K562 (cell line): ENCODE results near the gene RHPN2. TPM values are rescaled to one million over a fixed set of nuclear protein-coding genes. Genes with fewer than 3 reads are reported as not detected.

Source experiments
- ATAC-seq: fragments of 200-7000 bp; cut with Tn5 transposase; 3 replicates; pipeline ENCODE4 v1.9.1; 2020; ENCODE audit warnings: moderate library complexity
- BruUV-seq: library from RNA; stranded (reverse); fragments of 400-500 nt; replicated peaks from 2 replicates; lab custom pipeline; 2021; lab: Mats Ljungman, UMichigan
- CTCF ChIA-PET: fragments of 300-600 bp; formaldehyde crosslinking; extraction: SDS; loops from one replicate; lab custom pipeline; 2021; ENCODE audit warnings: low intra/inter-chr PET ratio; lab: Yijun Ruan, JAX
- POLR2A ChIA-PET: fragments of 300-600, 350-650 bp; sonication (Branson Sonifier 250); formaldehyde crosslinking; extraction: SDS; loops from one replicate; lab custom pipeline; 2021; ENCODE audit warnings: antibody characterized with exemption, inconsistent platforms; lab: Yijun Ruan, JAX
- DNase-seq, 4 experiments: peaks; one replicate each; pipeline versions ENCODE4 v3.0.0 to v3.0.0-alpha.2; 2011 to 2018; ENCODE audit warnings: low spot score in 3 of 4, mixed read lengths in 3 of 4; ENCODE audit errors: extremely low read depth in 1 of 4
- FAIRE-seq: peaks from 2 replicates; lab custom pipeline; 2011; peaks lifted over from hg19 to GRCh38; lab: Jason Lieb, UNC
- H2AFZ ChIP-seq: 2 replicates; pipeline ENCODE4 v1.6.0; 2011; ENCODE audit warnings: low read depth, low read length, control low read depth, inconsistent platforms
- H3K27ac ChIP-seq: fragments of 200-600 bp; 3 replicates; pipeline ENCODE4 v1.8.0; 2011; ENCODE audit warnings: low read depth, mild to moderate bottlenecking, control low read depth, inconsistent platforms, low read length, moderate library complexity, mixed read lengths; ENCODE audit errors: extremely low read depth
- H3K27me3 ChIP-seq, 2 experiments: fragments of 300-600 bp in 1 of 2; 2 replicates in 1 of 2; 3 replicates in 1 of 2; pipeline versions ENCODE4 v1.6.0 to v1.8.0; 2011; ENCODE audit warnings: inconsistent platforms in 2 of 2, low read length in 2 of 2, mild to moderate bottlenecking in 1 of 2, mixed read lengths in 1 of 2, moderate library complexity in 1 of 2; ENCODE audit not compliant: control insufficient read depth in 2 of 2, insufficient read depth in 2 of 2
- H3K36me3 ChIP-seq: fragments of 300-600 bp; 3 replicates; pipeline ENCODE4 v1.8.0; 2011; ENCODE audit warnings: mild to moderate bottlenecking, low read length, inconsistent platforms; ENCODE audit not compliant: control insufficient read depth, insufficient read depth
- H3K4me1 ChIP-seq, 2 experiments: fragments of 200-600 bp in 1 of 2; replicated peaks in 1 of 2; 2 replicates in 1 of 2; 3 replicates in 1 of 2; pipeline versions ENCODE4 v1.5.1 to v1.8.0; 2011; ENCODE audit warnings: inconsistent platforms in 2 of 2, low read length in 2 of 2, mild to moderate bottlenecking in 1 of 2, mixed read lengths in 1 of 2, moderate library complexity in 1 of 2; ENCODE audit not compliant: control insufficient read depth in 2 of 2, insufficient read depth in 2 of 2
- H3K4me2 ChIP-seq: 2 replicates; pipeline ENCODE4 v1.6.1; 2011; ENCODE audit warnings: low read length, control low read depth, inconsistent platforms, mixed read lengths; ENCODE audit not compliant: insufficient read depth
- H3K4me3 ChIP-seq: fragments of 200-600 bp; sonication (generic), shearing (Covaris generic); 2 replicates; pipeline ENCODE4 v1.5.1; 2016; ENCODE audit warnings: control low read depth, inconsistent platforms
- H3K79me2 ChIP-seq: fragments of 200-600 bp; 3 replicates; pipeline ENCODE4 v1.8.0; 2011; ENCODE audit warnings: low read length, inconsistent platforms; ENCODE audit not compliant: control insufficient read depth, insufficient read depth
- H3K9ac ChIP-seq, 2 experiments: 2 replicates each; pipeline versions ENCODE4 v1.6.0 to v1.6.1; 2011; ENCODE audit warnings: low read depth in 2 of 2, low read length in 2 of 2, control low read depth in 1 of 2, inconsistent platforms in 1 of 2, mild to moderate bottlenecking in 1 of 2, mixed read lengths in 1 of 2; ENCODE audit not compliant: insufficient read depth in 1 of 2
- H3K9me1 ChIP-seq: one replicate; pipeline ENCODE4 v1.6.0; 2011; ENCODE audit warnings: inconsistent platforms, mild to moderate bottlenecking, low read length, moderate library complexity; ENCODE audit not compliant: control insufficient read depth, insufficient read depth
- H3K9me3 ChIP-seq: replicated peaks from 2 replicates; pipeline ENCODE4 v1.5.1; 2011; ENCODE audit warnings: low read depth, low read length, inconsistent platforms; ENCODE audit not compliant: control insufficient read depth, insufficient read depth
- H4K20me1 ChIP-seq: replicated peaks from 2 replicates; pipeline ENCODE4 v1.6.1; 2011; ENCODE audit warnings: low read length, inconsistent platforms, mixed read lengths; ENCODE audit not compliant: control insufficient read depth, insufficient read depth
- ASH1L ChIP-seq: fragments of 450-650 bp; IDR thresholded peaks from 2 replicates; pipeline ENCODE4 v1.6.1; 2018; ENCODE audit warnings: borderline replicate concordance, mild to moderate bottlenecking, low read depth; ENCODE audit not compliant: partially characterized antibody
- EGR1 ChIP-seq: fragments of 450-650 bp; conservative IDR thresholded peaks from 2 replicates; pipeline ENCODE4 v1.6.1; 2017; ENCODE audit warnings: mild to moderate bottlenecking
- ELK3 ChIP-seq: fragments of 450-650 bp; formaldehyde crosslinking; IDR thresholded peaks from 2 replicates; pipeline ENCODE4 v1.4.0; 2020; ENCODE audit warnings: mild to moderate bottlenecking
- ETS1 ChIP-seq: conservative IDR thresholded peaks from 2 replicates; pipeline ENCODE4 v1.6.1; 2011; ENCODE audit warnings: low read depth, mild to moderate bottlenecking, low read length; ENCODE audit not compliant: control insufficient read depth
- FOS ChIP-seq: IDR thresholded peaks from 3 replicates; pipeline ENCODE4 v1.6.1; 2011; ENCODE audit not compliant: insufficient read length; ENCODE audit errors: extremely low read depth
- HDAC1 ChIP-seq, 2 experiments: fragments of 450-650 bp; IDR thresholded peaks; 2 replicates each; pipeline ENCODE4 v1.6.1; 2016 to 2017; ENCODE audit warnings: inconsistent platforms in 1 of 2, mild to moderate bottlenecking in 1 of 2, moderate library complexity in 1 of 2
- KAT8 ChIP-seq: fragments of 450-650 bp; IDR thresholded peaks from 2 replicates; pipeline ENCODE4 v1.6.1; 2016; ENCODE audit warnings: low read depth, mild to moderate bottlenecking
- MTF1 ChIP-seq: fragments of 250-450 bp; sonication (Bioruptor Pico); IDR thresholded peaks from 2 replicates; pipeline ENCODE4 v1.9.0; 2021; ENCODE audit warnings: moderate library complexity, mild to moderate bottlenecking, inconsistent platforms, borderline replicate concordance
- RNF219 ChIP-seq: fragments of 250-450 bp; sonication (Bioruptor Pico); IDR thresholded peaks from 2 replicates; pipeline ENCODE4 v1.5.0; 2022; ENCODE audit warnings: mild to moderate bottlenecking
- TCF3 ChIP-seq: sonication (generic); formaldehyde crosslinking; IDR thresholded peaks from 2 replicates; pipeline ENCODE4 v1.4.0; 2020; ENCODE audit warnings: mild to moderate bottlenecking, missing genetic modification reagents
- U2AF1 ChIP-seq: fragments of 200-400 bp; formaldehyde crosslinking; optimal IDR thresholded peaks from 2 replicates; pipeline ENCODE3; 2017; ENCODE audit warnings: mild to moderate bottlenecking, low read depth, low read length, moderate library complexity
- ZBTB49 ChIP-seq: sonication (generic); formaldehyde crosslinking; IDR thresholded peaks from 2 replicates; pipeline ENCODE4 v1.8.0; 2022; ENCODE audit warnings: missing genetic modification reagents, mild to moderate bottlenecking, borderline replicate concordance
- ZC3H4 ChIP-seq: sonication (generic); formaldehyde crosslinking; IDR thresholded peaks from 2 replicates; pipeline ENCODE4 v1.9.0; 2021; ENCODE audit warnings: missing genetic modification reagents, borderline replicate concordance
- ZC3H8 ChIP-seq: fragments of 450-650 bp; IDR thresholded peaks from 2 replicates; pipeline ENCODE4 v1.6.1; 2017
- ZNF282 ChIP-seq: sonication (generic); formaldehyde crosslinking; IDR thresholded peaks from 2 replicates; pipeline ENCODE4 v1.8.1; 2023; ENCODE audit warnings: missing genetic modification reagents
- WGBS: fragments of 100-300 bp; shearing (Covaris generic); methylation state at CpG from one replicate; pipeline ENCODE4 v1.1.6; 2016; ENCODE audit warnings: low coverage, mixed read lengths; ENCODE audit not compliant: insufficient coverage; ENCODE audit errors: missing lambda C conversion rate; 5-methylcytosine and 5-hydroxymethylcytosine counted together
- in situ Hi-C: fragments of 300-500 bp; cut with MboI; formaldehyde crosslinking; loops from 4 replicates; pipeline ENCODE4 v1.15.0; 2018; ENCODE audit warnings: inconsistent platforms, mixed read lengths
- intact Hi-C: fragments of 100-400 bp; cut with micrococcal nuclease; formaldehyde crosslinking; loops from 2 replicates; pipeline ENCODE4 v1.14.2; 2022
- polyA plus RNA-seq, 8 experiments: library from polyadenylated mRNA; depleted of rRNA in 4 of 8; stranded (reverse) in 5 of 8; unstranded in 3 of 8; fragments of >200 nt; fragmentation: Nextera tagmentation in 2 of 8; fragmentation: Illumina TruSeq in 1 of 8; extraction: Ambion mirVana in 2 of 8; extraction: Trizol in 1 of 8; gene quantifications; 2 replicates each; pipeline versions ENCODE4 v1.2.1 to v1.2.3, GENCODE V29; 2011 to 2014; ENCODE audit warnings: inconsistent platforms in 1 of 8, missing spikeins in 1 of 8
- total RNA-seq, 7 experiments: library from RNA; depleted of rRNA in 6 of 7; stranded (reverse); fragments of >200 nt in 6 of 7; fragmentation: Illumina TruSeq in 2 of 7; extraction: Trizol in 2 of 7; gene quantifications; 2 replicates each; pipeline versions ENCODE4 v1.2.1 to v1.2.3, GENCODE V29; 2011 to 2021; ENCODE audit warnings: low replicate concordance in 1 of 7

The RHPN2 gene
- total and polyA plus RNA-seq, 9 of the 15 experiments (the other 6 are each of a cell fraction or from before 2014, with no cell fraction given) = 0.63 to 9.9 (median 3.2) TPM

- TF ChIP-seq U2AF1 (no peak), ASH1L (no peak), MTF1 (CRISPR knock-in tag) (no peak), KAT8 (no peak)
Observed at GRCh38 chr19:33089010-33089409, 24.3 kb upstream of the RHPN2 start (continued).

GRCh38 chr19:33086955-33087354, 22.3 kb upstream of the RHPN2 start:
- H4K20me1 ChIP-seq = no peaks in the 10 kb centered on the region
- peaks cover 28% of the 10 kb centered on the region for H3K36me3 ChIP-seq
- intact Hi-C loops = no loop called here
- ATAC-seq = no peak
- DNase-seq = no peak
- no peak overlapping the region for H3K27ac ChIP-seq
- in situ Hi-C loops = no loop called here
- BruUV-seq = no TSS peak
- H3K79me2 ChIP-seq = peaks cover 5% of the 10 kb centered on the region; the same call in 2 of the 3 replicates
- CTCF ChIA-PET = no interaction called here
- POLR2A ChIA-PET = no interaction called here
- FAIRE-seq = no peak
- H3K4me3 ChIP-seq = no peak overlapping the region
- H3K27me3 ChIP-seq = no peaks in the 10 kb centered on the region
- peaks cover 2 to 3% of the 10 kb centered on the region in 2 experiments; a peak in 2 of 5 replicates for H3K4me1 ChIP-seq
- H2AFZ ChIP-seq = no peak overlapping the region
- H3K9me3 ChIP-seq = no peaks in the 10 kb centered on the region
- H3K4me2 ChIP-seq = no peak overlapping the region
- H3K9me1 ChIP-seq = no peaks in the 10 kb centered on the region
- no peak overlapping the region for H3K9ac ChIP-seq
- WGBS = 14% methylated on average over 1 of the region's 1 CpG
- TF ChIP-seq ETS1 (no peak), HDAC1 (IDR thresholded peaks at IDR 0.05) (no peak), ELK3 (CRISPR knock-in tag) (no peak), ZBTB49 (CRISPR knock-in tag) (no peak), EGR1 (no peak), RNF219 (no peak), ZNF282 (CRISPR knock-in tag) (no peak), ZC3H8 (no peak), FOS (no peak), ZC3H4 (CRISPR knock-in tag) (no peak), TCF3 (no peak)
